ENCODE data around the gene LIF.
"Not testable (repeated sequence)": the region's sequence is repeated elsewhere in the genome, so short reads cannot be mapped to it uniquely, and the experiment has no call there.

Gene LIF

GRCh38 chr22:30205281-30206115, 41.1 kb downstream of the LIF start:
- no peak for DNase-seq

- DNase-seq: no peak
Measured at GRCh38 chr22:30204742-30205111, 41.8 kb downstream of the LIF start.

GRCh38 chr22:30204015-30204741, 42.4 kb downstream of the LIF start:
- no peak for DNase-seq

GRCh38 chr22:30202531-30203006, 44.0 kb downstream of the LIF start:
- DNase-seq: no peak

GRCh38 chr22:30201945-30202344, 44.6 kb downstream of the LIF start:
- no peak for DNase-seq

GRCh38 chr22:30200905-30201304, 45.7 kb downstream of the LIF start:
- DNase-seq: not testable (repeated sequence)

- DNase-seq: no peak
Measured at GRCh38 chr22:30198921-30199320, 47.6 kb downstream of the LIF start.

- DNase-seq: no peak
Measured at GRCh38 chr22:30198152-30198825, 48.3 kb downstream of the LIF start.

- no peak for DNase-seq
Measured at GRCh38 chr22:30197389-30197788, 49.2 kb downstream of the LIF start.

GRCh38 chr22:30196880-30197336, 49.7 kb downstream of the LIF start:
- no peak for DNase-seq

- no peak for DNase-seq
Measured at GRCh38 chr22:30196141-30196879, 50.2 kb downstream of the LIF start.

GRCh38 chr22:30195245-30196140, 51.1 kb downstream of the LIF start:
- DNase-seq: no peak

GRCh38 chr22:30193031-30193775, 53.4 kb downstream of the LIF start:
- DNase-seq: no peak

- DNase-seq: no peak
Measured at GRCh38 chr22:30192427-30192826, 54.1 kb downstream of the LIF start.

GRCh38 chr22:30191040-30191701, 55.4 kb downstream of the LIF start:
- no peak for DNase-seq

GRCh38 chr22:30190574-30190973, 56.0 kb downstream of the LIF start:
- DNase-seq: no peak

All from NCI-H1048 (cell line).